ENCODE results near the gene NOL4L.

GRCh38 chr20:32528171-32528891 lies 56.8 kb downstream of the NOL4L start:
- TF ChIP-seq EZH2 (IDR thresholded peaks at IDR 0.05; ENCODE audit: low read depth, unreplicated experiment) (no peak), CTCF (conservative IDR thresholded peaks at IDR 0.05; ENCODE audit: low read depth in 2 of 2) (no peak), EZH2phosphoT487 (IDR thresholded peaks at IDR 0.05; ENCODE audit: unreplicated experiment) (no peak), POLR2AphosphoS5 (IDR thresholded peaks at IDR 0.05; ENCODE audit: low read depth) (no peak), REST (IDR thresholded peaks at IDR 0.05; ENCODE audit: unreplicated experiment) (no peak), CREB1 (CRISPR knock-in tag; IDR thresholded peaks at IDR 0.05; ENCODE audit: low read depth) (no peak), JUNB (IDR thresholded peaks at IDR 0.05; ENCODE audit: unreplicated experiment) (no peak), STAT1 (IDR thresholded peaks at IDR 0.05; ENCODE audit: unreplicated experiment) (no peak)

All from GM23338 (cell line).